Caco-2 (cell line): ENCODE measurements around the gene FOXN4. TPM values are rescaled to one million over a fixed set of nuclear protein-coding genes. Genes with fewer than 3 reads are reported as not detected.
A peak's percentile ranks its signal among the peaks of the same experiment; 100 is the strongest.

Experiments
- BruUV-seq: library from RNA; stranded (reverse); fragments of 400-500 nt; replicated peaks from 2 replicates; lab custom pipeline; 2021; lab: Mats Ljungman, UMichigan
- CTCF ChIA-PET: fragments of 300-600 bp; sonication (Branson Sonifier 250); formaldehyde crosslinking; loops from one replicate; lab custom pipeline; 2022; ENCODE audit warnings: antibody characterized with exemption; lab: Charles Lee
- POLR2A ChIA-PET: fragments of 300-600 bp; sonication (Branson Sonifier 250); formaldehyde crosslinking; loops from one replicate; lab custom pipeline; 2022; ENCODE audit warnings: antibody characterized with exemption; lab: Charles Lee
- DNase-seq, 2 experiments: peaks; one replicate each; pipeline versions ENCODE4 v3.0.0 to v3.0.0-alpha.2; 2020 to 2022
- H3K27me3 ChIP-seq: replicated peaks from 2 replicates; pipeline ENCODE4 v1.6.0; 2011; ENCODE audit warnings: low read length; ENCODE audit not compliant: control insufficient read depth, insufficient read depth
- H3K36me3 ChIP-seq: 2 replicates; pipeline ENCODE4 v1.5.1; 2011; ENCODE audit warnings: low read length; ENCODE audit not compliant: control insufficient read depth, insufficient read depth
- H3K4me1 ChIP-seq: fragments of 250-450 bp; sonication (Bioruptor Pico); 2 replicates; pipeline ENCODE4 v1.5.1; 2020; ENCODE audit warnings: mild to moderate bottlenecking
- H3K4me3 ChIP-seq: 2 replicates; pipeline ENCODE4 v1.5.1; 2011; ENCODE audit warnings: low read depth, mild to moderate bottlenecking, control low read depth, low read length
- H3K9me3 ChIP-seq: fragments of 250-450 bp; sonication (Bioruptor Pico); 2 replicates; pipeline ENCODE4 v1.5.1; 2020; ENCODE audit warnings: mild to moderate bottlenecking, moderate library complexity
- H3K27ac Mint-ChIP-seq: one replicate; pipeline ENCODE4 v1.8.0; 2022; ENCODE audit warnings: mixed read lengths; ENCODE audit not compliant: unreplicated experiment
- H3K27me3 Mint-ChIP-seq: one replicate; pipeline ENCODE4 v1.8.0; 2022; ENCODE audit warnings: mixed read lengths; ENCODE audit not compliant: insufficient read depth, unreplicated experiment
- H3K36me3 Mint-ChIP-seq: one replicate; pipeline ENCODE4 v1.8.0; 2022; ENCODE audit warnings: mild to moderate bottlenecking, mixed read lengths; ENCODE audit not compliant: insufficient read depth, unreplicated experiment
- H3K4me1 Mint-ChIP-seq: one replicate; pipeline ENCODE4 v1.8.0; 2022; ENCODE audit warnings: low read depth, mixed read lengths; ENCODE audit not compliant: unreplicated experiment
- H3K4me3 Mint-ChIP-seq: one replicate; pipeline ENCODE4 v1.8.0; 2022; ENCODE audit warnings: mild to moderate bottlenecking, moderate library complexity, mixed read lengths; ENCODE audit not compliant: unreplicated experiment
- H3K9me3 Mint-ChIP-seq: one replicate; pipeline ENCODE4 v1.8.0; 2022; ENCODE audit warnings: mixed read lengths; ENCODE audit not compliant: unreplicated experiment
- CTCF ChIP-seq, 2 experiments: fragments of 200-600 bp in 1 of 2; IDR thresholded peaks; 1 replicate in 1 of 2; 2 replicates in 1 of 2; pipeline versions ENCODE4 v1.5.1 to v1.8.0; 2011 to 2022; ENCODE audit warnings: antibody characterized with exemption in 1 of 2, control low read depth in 1 of 2, inconsistent platforms in 1 of 2, low read depth in 1 of 2, low read length in 1 of 2, mild to moderate bottlenecking in 1 of 2, moderate library complexity in 1 of 2; ENCODE audit not compliant: insufficient read depth in 1 of 2, severe bottlenecking in 1 of 2, unreplicated experiment in 1 of 2
- intact Hi-C: fragments of 100-400 bp; cut with micrococcal nuclease; formaldehyde crosslinking; loops from one replicate; pipeline ENCODE4 v1.10.0; 2022; ENCODE audit not compliant: unreplicated experiment
- total RNA-seq: library from RNA; stranded (reverse); gene quantifications from 2 replicates; pipeline ENCODE4 v1.2.3, GENCODE V29; 2022

The FOXN4 gene
- total RNA-seq, 1 experiment from 2014 or later, result 0.95 TPM

GRCh38 chr12:109273354-109273753, 35.7 kb downstream of the FOXN4 start:
- BruUV-seq, result no TSS peak
- Mint-ChIP-seq H3K36me3 (no peaks in the 10 kb centered on the region), H3K9me3 (peaks cover 7% of the 10 kb centered on the region), H3K27me3 (no peaks in the 10 kb centered on the region), H3K4me3 (no peak overlapping the region), H3K27ac (no peak overlapping the region), H3K4me1 (peaks cover 9% of the 10 kb centered on the region)
- ChIA-PET POLR2A (no interaction called here), CTCF (no interaction called here)
- no peak for TF ChIP-seq CTCF (IDR thresholded peaks at IDR 0.05; ENCODE audit: insufficient read depth in 1 of 2, low read depth in 1 of 2, low read length in 1 of 2, severe bottlenecking in 1 of 2, unreplicated experiment in 1 of 2)
- Histone ChIP-seq H3K27me3 (no peaks in the 10 kb centered on the region), H3K4me1 (peaks cover 10% of the 10 kb centered on the region), H3K36me3 (no peaks in the 10 kb centered on the region), H3K4me3 (no peak overlapping the region), H3K9me3 (no peaks in the 10 kb centered on the region)
- DNase-seq, result no peak
- intact Hi-C loops, result no loop called here

DNA sequence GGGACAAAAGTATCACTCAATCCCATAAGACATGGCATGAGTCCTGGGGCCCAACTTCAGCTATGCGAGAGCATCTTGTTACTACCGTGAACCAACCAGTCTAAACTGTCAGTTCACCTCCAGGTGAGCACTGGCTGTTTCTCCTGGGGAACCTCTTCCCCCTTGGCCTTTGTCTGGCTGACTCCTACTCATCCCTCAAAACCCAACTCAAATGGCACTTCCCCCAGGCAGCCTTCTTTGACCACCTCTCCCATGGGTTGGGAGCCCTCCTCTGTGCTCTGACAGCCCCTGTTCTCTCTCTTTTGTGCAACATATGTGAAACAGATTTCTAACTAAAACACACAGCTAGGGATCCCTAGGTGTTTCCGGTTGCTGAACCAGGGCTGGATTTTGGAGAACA, 37.7 kb downstream of the FOXN4 start:
- Histone ChIP-seq H3K27me3 (no peaks in the 10 kb centered on the region), H3K4me1 (no peaks in the 10 kb centered on the region), H3K36me3 (no peaks in the 10 kb centered on the region), H3K9me3 (no peaks in the 10 kb centered on the region), H3K4me3 (no peak overlapping the region)
- H3K4me1 Mint-ChIP-seq, result no peaks in the 10 kb centered on the region
- no peaks in the 10 kb centered on the region for H3K36me3 Mint-ChIP-seq
- no peak for TF ChIP-seq CTCF (IDR thresholded peaks at IDR 0.05; ENCODE audit: insufficient read depth in 1 of 2, low read depth in 1 of 2, low read length in 1 of 2, severe bottlenecking in 1 of 2, unreplicated experiment in 1 of 2)
- intact Hi-C loops, result no loop called here
- POLR2A ChIA-PET, result no interaction called here
- no TSS peak for BruUV-seq
- no peaks in the 10 kb centered on the region for H3K27me3 Mint-ChIP-seq
- CTCF ChIA-PET, result interaction anchor here (2.6 kb wide), 1 partner anchor 114 kb away, joined by 6 read pairs; no protein-coding TSS in a partner anchor
- no peak overlapping the region for H3K4me3 Mint-ChIP-seq
- peaks cover 7% of the 10 kb centered on the region for H3K9me3 Mint-ChIP-seq
- no peak for DNase-seq
- H3K27ac Mint-ChIP-seq, result peak overlapping the region; percentile 38

GRCh38 chr12:109270494-109270893, 38.6 kb downstream of the FOXN4 start:
- H3K9me3 ChIP-seq, result no peaks in the 10 kb centered on the region
- intact Hi-C loops, result no loop called here
- no peak overlapping the region for H3K4me3 ChIP-seq
- H3K4me1 ChIP-seq, result no peaks in the 10 kb centered on the region
- TF ChIP-seq CTCF (IDR thresholded peaks at IDR 0.05; ENCODE audit: insufficient read depth in 1 of 2, low read depth in 1 of 2, low read length in 1 of 2, severe bottlenecking in 1 of 2, unreplicated experiment in 1 of 2), result no peak
- ChIA-PET POLR2A (no interaction called here), CTCF (interaction anchor here (0.6 to 2.6 kb wide), 2 partner anchors 79 to 114 kb away, joined by 3 to 6 read pairs; no protein-coding TSS in a partner anchor)
- no peaks in the 10 kb centered on the region for H3K36me3 Mint-ChIP-seq
- H3K27ac Mint-ChIP-seq, result no peak overlapping the region
- H3K36me3 ChIP-seq, result peaks cover 2% of the 10 kb centered on the region; the same call in 1 of the 2 replicates
- BruUV-seq, result no TSS peak
- DNase-seq, result no peak
- no peaks in the 10 kb centered on the region for H3K27me3 ChIP-seq
- H3K9me3 Mint-ChIP-seq, result peaks cover 7% of the 10 kb centered on the region
- H3K4me1 Mint-ChIP-seq, result no peaks in the 10 kb centered on the region
- no peaks in the 10 kb centered on the region for H3K27me3 Mint-ChIP-seq
- H3K4me3 Mint-ChIP-seq, result no peak overlapping the region
